Activated naive CD8-positive, alpha-beta T cell treated with anti-CD3 and anti-CD28 coated beads, Interleukin-2, amount 50 U/mL, for 24 hours (primary cell): Measurements from ENCODE around the gene SELENBP1.
"Not testable (repeated sequence)": the region's sequence is repeated elsewhere in the genome, so short reads cannot be mapped to it uniquely, and the experiment has no call there.

Experiments
- ATAC-seq: fragments of 150-1000 bp; cut with Tn5 transposase; one replicate; pipeline ENCODE4 v1.10.0; 2021
- DNase-seq: peaks from one replicate; pipeline ENCODE4 v3.0.0; 2021
- H3K27ac Mint-ChIP-seq: one replicate; pipeline ENCODE4 v1.8.0; 2021; ENCODE audit warnings: mild to moderate bottlenecking, mixed read lengths
- H3K27me3 Mint-ChIP-seq: one replicate; pipeline ENCODE4 v1.8.0; 2021; ENCODE audit warnings: mixed read lengths
- H3K36me3 Mint-ChIP-seq: one replicate; pipeline ENCODE4 v1.8.0; 2021; ENCODE audit warnings: low read depth, mixed read lengths
- H3K4me1 Mint-ChIP-seq: one replicate; pipeline ENCODE4 v1.8.0; 2021; ENCODE audit warnings: mixed read lengths
- H3K4me3 Mint-ChIP-seq: one replicate; pipeline ENCODE4 v1.8.0; 2021; ENCODE audit warnings: mild to moderate bottlenecking, moderate library complexity, mixed read lengths
- H3K9me3 Mint-ChIP-seq: one replicate; pipeline ENCODE4 v1.8.0; 2021; ENCODE audit warnings: mixed read lengths

Gene SELENBP1

DNA sequence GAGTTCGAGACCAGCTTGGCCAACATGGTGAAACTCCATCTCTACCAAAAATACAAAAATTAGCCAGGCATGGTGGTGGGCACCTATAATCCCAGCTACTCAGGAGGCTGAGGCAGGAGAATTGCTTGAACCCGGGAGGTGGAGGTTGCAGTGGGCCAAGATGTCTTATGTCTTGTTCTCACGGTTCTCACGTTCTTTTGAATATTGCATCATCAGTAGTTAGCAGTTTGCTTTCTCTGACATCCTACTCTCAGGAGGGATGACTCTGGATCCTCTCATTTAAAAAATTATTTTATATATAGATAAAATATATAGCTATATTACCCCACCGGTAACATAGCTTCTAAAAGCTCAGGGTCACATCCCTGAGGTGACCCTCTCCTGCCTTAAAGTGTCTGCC is 23.8 kb upstream of the SELENBP1 start:
- H3K9me3 Mint-ChIP-seq, H3K27ac Mint-ChIP-seq, H3K27me3 Mint-ChIP-seq, H3K4me3 Mint-ChIP-seq, DNase-seq, ATAC-seq: not testable (repeated sequence)
- H3K4me1 Mint-ChIP-seq, result peaks cover 21% of the 10 kb centered on the region
- H3K36me3 Mint-ChIP-seq, result peaks cover 20% of the 10 kb centered on the region

DNA sequence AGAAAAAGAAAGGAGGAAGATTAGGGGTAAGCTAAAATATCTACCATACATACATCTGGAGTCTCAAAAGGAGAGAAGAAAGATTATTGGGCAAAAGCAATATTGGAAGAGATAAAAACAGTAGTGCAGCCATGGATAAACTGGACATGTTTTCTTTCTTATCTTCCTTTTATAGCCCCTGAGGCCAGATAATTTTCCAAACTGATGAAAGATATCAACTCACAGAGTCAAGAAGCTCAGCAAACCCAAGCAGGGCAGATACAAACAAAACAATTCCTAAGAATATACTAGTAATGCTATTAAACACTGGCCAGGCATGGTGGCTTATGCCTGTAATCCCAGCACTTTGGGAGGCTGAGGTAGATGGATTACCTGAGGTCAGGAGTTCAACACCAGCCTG is 21.1 kb upstream of the SELENBP1 start:
- no peaks in the 10 kb centered on the region for H3K27me3 Mint-ChIP-seq
- no peak overlapping the region for H3K27ac Mint-ChIP-seq
- no peak overlapping the region for H3K4me3 Mint-ChIP-seq
- no peaks in the 10 kb centered on the region for H3K9me3 Mint-ChIP-seq
- DNase-seq, result no peak
- H3K36me3 Mint-ChIP-seq, result no peaks in the 10 kb centered on the region
- peaks cover 3% of the 10 kb centered on the region for H3K4me1 Mint-ChIP-seq
- ATAC-seq, result no peak

DNA sequence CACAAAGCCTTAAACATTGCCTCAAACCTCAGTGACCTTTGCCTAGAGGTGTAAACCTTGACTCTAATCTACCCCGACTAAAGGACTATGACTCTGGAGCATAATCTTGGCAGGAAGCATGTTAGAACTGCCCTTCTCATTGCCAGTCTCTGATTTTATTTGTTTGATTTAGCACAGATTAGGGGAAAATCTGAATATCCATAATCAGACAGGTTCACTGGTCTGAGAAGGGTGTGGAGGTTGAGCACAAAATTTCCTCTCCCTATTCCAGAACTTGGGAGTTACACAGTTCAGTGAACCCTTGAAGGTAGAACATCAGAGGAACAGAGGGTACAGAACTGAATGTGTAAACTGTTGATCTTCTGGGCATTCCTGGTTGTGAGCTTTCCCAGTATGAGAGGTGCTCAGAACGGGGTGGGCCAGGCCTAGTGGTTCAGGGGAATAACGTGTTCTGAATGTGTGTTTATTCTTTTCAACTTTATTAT is 18.6 kb upstream of the SELENBP1 start:
- no peaks in the 10 kb centered on the region for H3K9me3 Mint-ChIP-seq
- H3K36me3 Mint-ChIP-seq, result no peaks in the 10 kb centered on the region
- no peaks in the 10 kb centered on the region for H3K4me1 Mint-ChIP-seq
- DNase-seq, result no peak
- no peak overlapping the region for H3K27ac Mint-ChIP-seq
- no peak overlapping the region for H3K4me3 Mint-ChIP-seq
- no peaks in the 10 kb centered on the region for H3K27me3 Mint-ChIP-seq
- no peak for ATAC-seq

DNA sequence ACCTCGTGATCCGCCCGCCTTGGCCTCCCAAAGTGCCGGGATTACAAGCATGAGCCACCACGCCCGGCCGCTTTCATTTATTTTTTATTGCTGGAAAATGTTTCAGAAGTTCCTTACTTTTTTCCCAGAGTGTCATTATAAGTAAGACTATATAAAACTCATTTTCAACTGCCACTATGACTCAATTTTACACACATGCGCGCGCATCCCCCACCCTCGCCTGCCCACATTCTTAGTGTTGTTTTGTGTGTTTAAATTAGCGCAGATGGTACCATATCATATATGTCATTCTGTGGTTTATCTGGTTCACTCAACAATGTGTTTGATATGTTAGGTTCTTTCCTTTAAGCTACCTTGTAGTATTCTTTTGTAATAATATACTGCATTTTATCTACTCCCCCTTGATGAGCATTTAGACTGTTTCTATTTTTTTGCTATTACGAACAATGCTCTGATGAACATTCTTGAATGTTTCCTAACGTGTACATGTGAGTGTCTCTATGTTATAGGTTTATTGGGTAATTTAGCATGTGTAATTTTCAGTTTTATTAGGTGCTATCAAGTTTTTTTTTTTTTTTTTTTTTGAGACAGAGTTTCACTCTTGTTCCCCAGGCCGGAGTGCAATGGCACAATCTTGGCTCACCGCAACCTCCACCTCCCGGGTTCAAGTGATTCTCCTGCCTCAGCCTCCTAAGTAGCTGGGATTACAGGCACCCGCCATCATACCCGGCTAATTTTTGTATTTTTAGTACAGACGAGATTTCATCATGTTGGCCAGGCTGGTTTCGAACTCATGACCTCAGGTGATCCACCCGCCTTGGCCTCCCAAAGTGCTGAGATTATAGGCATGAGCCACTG is 17.9 kb upstream of the SELENBP1 start:
- not testable (repeated sequence) for H3K27me3 Mint-ChIP-seq, H3K4me3 Mint-ChIP-seq, DNase-seq, H3K9me3 Mint-ChIP-seq, ATAC-seq, H3K4me1 Mint-ChIP-seq, H3K27ac Mint-ChIP-seq, H3K36me3 Mint-ChIP-seq

DNA sequence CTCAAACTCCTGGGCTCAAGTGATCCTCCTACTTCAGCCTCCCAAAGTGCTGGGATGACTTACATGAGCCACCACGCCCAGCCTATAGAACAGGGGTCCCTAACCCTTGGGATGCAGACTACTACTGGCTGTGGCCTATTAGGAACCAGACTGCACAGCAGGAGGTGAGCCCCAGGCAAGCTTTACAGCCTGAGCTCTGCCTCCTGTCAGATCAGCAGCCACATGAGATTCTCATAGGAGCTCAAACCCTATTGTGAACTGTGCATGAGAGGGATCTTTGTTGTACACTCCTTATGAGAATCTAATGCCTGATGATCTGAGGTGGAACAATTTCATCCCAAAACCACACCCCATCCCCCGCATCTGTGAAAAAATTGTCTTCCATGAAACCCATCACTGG is 13.5 kb upstream of the SELENBP1 start:
- DNase-seq, result no peak
- no peak for ATAC-seq
- H3K27me3 Mint-ChIP-seq, result no peaks in the 10 kb centered on the region
- no peaks in the 10 kb centered on the region for H3K4me1 Mint-ChIP-seq
- H3K36me3 Mint-ChIP-seq, result no peaks in the 10 kb centered on the region
- H3K4me3 Mint-ChIP-seq, result no peak overlapping the region
- H3K9me3 Mint-ChIP-seq, result no peaks in the 10 kb centered on the region
- no peak overlapping the region for H3K27ac Mint-ChIP-seq

DNA sequence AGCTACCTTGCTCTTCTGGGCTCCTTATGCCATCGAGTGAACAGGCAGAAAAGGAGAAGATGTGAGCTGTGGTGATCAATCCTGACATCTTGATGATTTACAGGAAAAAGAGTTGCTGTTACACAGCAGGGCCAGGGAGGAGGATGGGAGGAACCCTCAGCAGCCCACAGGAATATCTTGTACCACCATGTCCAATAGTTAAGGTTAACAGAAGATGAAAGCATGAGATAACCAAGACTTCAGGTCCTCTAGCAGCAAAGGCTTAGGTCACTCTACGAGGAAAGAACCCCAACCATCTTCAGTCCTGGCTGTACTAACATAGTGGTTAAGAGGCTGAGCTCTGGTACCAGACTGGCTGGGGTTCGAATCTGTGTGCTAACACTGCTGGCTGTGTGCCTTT is 12.1 kb upstream of the SELENBP1 start:
- no peak overlapping the region for H3K27ac Mint-ChIP-seq
- H3K9me3 Mint-ChIP-seq, result no peaks in the 10 kb centered on the region
- H3K36me3 Mint-ChIP-seq, result no peaks in the 10 kb centered on the region
- DNase-seq, result no peak
- ATAC-seq, result no peak
- H3K4me3 Mint-ChIP-seq, result no peak overlapping the region
- no peaks in the 10 kb centered on the region for H3K4me1 Mint-ChIP-seq
- H3K27me3 Mint-ChIP-seq, result no peaks in the 10 kb centered on the region

DNA sequence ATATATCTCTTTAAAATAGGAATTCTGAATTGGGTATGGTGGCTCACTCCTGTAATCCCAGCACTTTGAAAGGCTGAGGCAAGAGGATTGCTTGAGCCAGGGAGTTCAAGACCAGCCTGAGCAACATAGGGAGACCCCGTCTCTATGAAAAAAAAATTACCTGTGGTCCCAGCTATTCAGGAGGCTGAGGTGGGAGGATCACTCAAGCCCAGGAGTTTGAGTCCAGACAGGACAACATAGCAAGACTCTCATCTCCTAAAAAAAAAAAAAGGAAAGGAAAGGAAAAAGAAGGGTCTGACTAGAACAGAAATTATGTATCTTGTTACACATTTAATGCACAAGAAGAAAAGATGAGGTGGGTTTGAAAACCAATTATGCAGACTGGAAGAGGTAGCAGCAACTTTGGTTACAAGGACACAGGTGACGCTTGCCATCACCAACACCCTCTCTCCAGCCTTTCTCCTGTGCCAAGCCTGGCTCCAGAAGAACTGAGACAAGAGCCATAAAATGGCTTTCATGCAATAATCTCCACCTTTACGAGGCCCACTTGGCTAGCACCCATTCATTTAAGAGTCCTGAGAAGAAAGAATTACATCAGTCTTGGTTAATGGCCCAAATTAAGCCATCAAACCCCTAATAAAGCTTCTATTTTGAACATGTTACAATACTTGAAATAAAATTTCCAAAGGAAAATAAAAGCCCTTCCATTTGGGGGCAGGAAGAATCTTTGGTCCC is 4.8 kb upstream of the SELENBP1 start:
- no peaks in the 10 kb centered on the region for H3K27me3 Mint-ChIP-seq
- no peaks in the 10 kb centered on the region for H3K4me1 Mint-ChIP-seq
- DNase-seq (no peak), ATAC-seq (no peak)
- H3K36me3 Mint-ChIP-seq, result no peaks in the 10 kb centered on the region
- no peaks in the 10 kb centered on the region for H3K9me3 Mint-ChIP-seq
- no peak overlapping the region for H3K4me3 Mint-ChIP-seq
- H3K27ac Mint-ChIP-seq, result no peak overlapping the region

DNA sequence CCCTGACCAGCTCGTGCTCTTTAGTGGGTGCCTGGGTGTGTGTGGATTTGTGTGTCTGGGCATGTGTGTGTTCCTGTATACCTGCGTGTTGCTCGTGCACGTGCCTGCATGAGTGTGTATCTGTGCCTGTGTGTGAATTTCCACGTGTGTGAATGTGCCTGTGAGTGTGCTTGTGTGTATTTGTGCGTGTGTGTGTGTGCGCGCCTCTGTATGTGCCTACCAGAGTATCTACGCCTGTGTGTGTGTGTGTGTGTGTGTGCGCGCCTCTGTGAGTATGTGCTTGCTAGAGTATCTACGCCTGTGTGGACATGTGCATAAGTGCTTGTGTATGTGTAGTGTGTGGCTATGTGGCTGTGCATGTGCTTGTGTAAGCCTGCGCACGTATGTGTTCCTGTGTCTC is 691 bp upstream of the SELENBP1 start:
- DNase-seq, result no peak
- ATAC-seq, result no peak
- Mint-ChIP-seq H3K4me1 (no peaks in the 10 kb centered on the region), H3K9me3 (no peaks in the 10 kb centered on the region), H3K27ac (no peak overlapping the region), H3K36me3 (no peaks in the 10 kb centered on the region), H3K4me3 (no peak overlapping the region), H3K27me3 (no peaks in the 10 kb centered on the region)

DNA sequence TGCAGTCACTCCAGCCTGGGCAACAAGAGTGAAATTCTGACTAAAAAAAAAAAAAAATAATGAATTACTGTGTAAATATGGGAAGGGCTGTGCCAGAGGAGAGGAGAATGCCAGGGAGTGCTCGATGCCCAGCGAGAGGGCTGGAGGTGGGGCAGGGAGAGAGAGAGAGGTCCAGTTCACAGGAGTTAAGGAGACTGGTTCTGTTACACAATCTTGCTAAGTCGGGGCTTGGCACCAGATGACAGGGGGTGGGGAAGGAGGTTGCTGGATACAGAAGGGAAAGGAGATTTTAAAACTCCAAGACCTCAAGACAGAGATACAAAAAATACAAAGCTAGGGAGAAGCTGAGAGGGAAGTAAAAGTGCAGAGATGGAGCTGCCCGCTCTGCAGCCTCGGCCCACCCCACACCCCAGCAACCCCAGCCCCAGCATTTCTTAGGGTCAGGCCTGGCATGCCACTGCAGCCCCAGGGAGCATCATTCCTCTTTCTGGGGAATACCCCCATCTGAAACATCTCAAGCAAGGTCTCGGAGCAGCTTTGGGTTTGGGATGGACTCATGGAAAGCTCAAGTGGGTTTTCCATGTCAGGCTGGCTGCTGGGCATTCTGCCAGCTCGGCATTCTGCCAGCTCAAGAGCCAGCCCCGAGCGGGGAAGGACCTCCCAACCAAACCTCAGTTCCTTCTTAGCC is 991 bp downstream of the SELENBP1 start:
- Mint-ChIP-seq H3K9me3 (no peaks in the 10 kb centered on the region), H3K27ac (no peak overlapping the region), H3K27me3 (no peaks in the 10 kb centered on the region), H3K4me1 (no peaks in the 10 kb centered on the region), H3K36me3 (no peaks in the 10 kb centered on the region), H3K4me3 (no peak overlapping the region)
- DNase-seq (no peak), ATAC-seq (no peak)

DNA sequence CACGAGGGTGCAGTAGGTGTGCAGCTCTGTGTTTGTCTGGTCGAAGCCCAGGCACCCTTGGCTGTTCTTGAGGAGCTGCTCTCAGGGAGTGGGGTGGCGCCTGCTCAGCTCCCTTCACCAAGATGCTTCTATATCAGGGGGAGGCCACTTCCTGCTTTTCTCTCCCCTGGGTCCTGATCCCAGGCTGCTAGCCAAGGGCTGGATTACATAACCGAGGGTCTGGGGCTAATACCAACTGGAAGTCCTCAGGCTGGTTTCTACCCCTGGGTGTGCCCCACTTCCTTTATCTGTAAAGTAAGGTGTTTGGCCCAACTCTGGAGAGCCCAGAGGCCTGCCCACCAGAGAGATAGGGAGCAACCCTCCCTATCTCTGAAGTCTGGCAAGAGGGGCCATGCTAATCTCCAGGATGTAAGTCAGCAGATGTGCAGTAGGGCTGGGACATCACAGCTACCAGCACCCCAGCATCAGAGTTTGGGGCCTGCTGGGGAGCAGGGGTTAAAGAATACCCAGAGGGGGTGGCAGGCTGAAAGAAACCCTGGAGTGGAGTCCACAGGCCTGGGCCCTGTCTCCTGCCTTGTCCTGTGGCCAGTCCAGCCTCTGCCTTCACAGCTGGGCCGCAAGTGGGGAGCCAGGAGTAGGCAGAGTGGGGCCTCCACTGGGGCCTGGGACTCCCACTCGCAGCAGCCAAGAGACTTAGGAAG is 2.1 kb downstream of the SELENBP1 start:
- no peaks in the 10 kb centered on the region for H3K27me3 Mint-ChIP-seq
- no peak overlapping the region for H3K27ac Mint-ChIP-seq
- H3K4me1 Mint-ChIP-seq, result no peaks in the 10 kb centered on the region

DNA sequence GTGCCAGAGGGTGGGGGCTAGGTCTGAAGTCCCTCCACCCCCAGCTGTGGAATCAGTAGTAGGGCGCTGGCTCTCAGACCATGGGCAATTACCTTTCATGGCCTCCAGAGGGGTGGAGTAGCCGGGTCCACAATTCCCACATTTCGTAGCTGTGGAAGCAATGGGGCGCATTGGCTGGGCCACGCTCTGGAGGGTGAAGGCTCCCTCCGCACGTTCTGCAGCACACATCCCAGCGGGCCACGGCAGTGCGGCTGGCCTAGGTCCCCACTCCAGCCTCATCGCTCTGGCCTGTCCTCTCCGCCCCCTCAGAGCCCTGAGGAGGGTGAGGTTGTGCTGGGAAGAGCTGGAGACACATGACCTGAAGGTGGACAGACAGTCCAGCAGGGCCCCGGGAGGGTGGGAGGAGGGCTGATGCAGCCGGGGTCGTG is 2.9 kb downstream of the SELENBP1 start:
- Mint-ChIP-seq H3K4me1 (no peaks in the 10 kb centered on the region), H3K36me3 (no peaks in the 10 kb centered on the region), H3K27me3 (no peaks in the 10 kb centered on the region), H3K27ac (no peak overlapping the region), H3K4me3 (no peak overlapping the region), H3K9me3 (no peaks in the 10 kb centered on the region)
- DNase-seq (no peak), ATAC-seq (no peak)

More for the DNA sequence above, 2.1 kb downstream of the SELENBP1 start:
- DNase-seq (no peak), ATAC-seq (no peak)
- Mint-ChIP-seq H3K9me3 (no peaks in the 10 kb centered on the region), H3K36me3 (no peaks in the 10 kb centered on the region), H3K4me3 (no peak overlapping the region)

DNA sequence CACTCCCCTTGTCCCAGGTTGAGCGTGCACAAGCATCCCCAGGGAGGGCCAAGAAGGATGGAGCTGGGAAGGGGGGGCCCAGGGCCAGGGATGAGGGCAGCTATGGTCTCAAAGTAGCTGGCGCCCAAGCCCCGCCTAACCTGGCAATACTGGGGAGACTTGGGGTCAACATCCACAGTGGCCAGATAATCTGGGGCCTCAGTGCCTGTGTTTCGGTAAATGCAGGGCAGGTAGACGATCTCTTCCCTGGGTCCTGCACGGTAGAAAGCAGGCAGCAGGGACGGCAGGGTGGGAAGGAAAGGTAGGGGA is 3.2 kb downstream of the SELENBP1 start:
- ATAC-seq (no peak), DNase-seq (no peak)
- no peaks in the 10 kb centered on the region for H3K36me3 Mint-ChIP-seq
- no peak overlapping the region for H3K4me3 Mint-ChIP-seq
- no peaks in the 10 kb centered on the region for H3K4me1 Mint-ChIP-seq
- H3K9me3 Mint-ChIP-seq, result no peaks in the 10 kb centered on the region
- no peaks in the 10 kb centered on the region for H3K27me3 Mint-ChIP-seq
- H3K27ac Mint-ChIP-seq, result no peak overlapping the region

DNA sequence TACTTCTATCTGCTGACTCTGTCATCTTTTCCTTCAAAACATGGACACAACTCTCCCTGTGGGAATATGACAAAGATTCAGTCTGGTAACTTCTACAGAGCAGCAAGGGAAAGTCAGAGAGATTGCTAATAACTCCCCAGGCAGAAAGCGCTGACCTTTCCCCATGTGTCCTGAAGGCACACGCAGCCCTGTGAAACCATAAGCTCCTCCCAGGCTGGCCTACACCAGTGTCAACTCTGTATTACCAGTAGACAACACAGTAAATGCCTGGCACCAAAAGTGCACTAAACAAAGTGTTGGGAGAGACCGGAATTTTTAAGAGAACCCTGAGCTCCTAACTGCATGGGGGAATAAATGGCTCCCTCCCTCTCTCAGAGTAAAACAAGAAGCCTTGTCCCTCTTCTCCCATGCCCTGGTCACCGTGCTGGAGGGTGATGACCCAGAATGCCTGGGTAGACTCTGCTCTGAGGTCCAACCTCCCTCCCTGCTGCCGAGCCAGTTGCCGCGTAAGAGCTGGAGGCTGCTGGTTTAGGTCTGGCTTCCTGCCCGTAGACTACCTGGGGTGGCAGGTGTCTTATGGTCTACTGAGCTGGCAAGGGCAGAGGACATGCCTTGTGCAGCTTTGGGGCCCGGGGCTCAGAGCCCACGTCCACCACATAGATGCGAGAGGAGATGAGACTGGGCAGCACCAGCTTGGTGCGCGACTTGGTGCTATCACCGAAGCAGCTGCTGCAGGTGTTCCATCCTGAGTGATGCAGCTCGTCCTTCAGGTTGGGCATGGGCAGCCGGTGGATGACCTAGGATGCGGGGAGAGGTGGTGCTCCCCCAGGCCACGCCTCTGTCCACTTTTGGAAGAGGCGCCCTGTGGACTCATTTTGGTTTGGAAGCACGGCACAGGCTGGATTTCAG is 3.9 kb downstream of the SELENBP1 start:
- no peaks in the 10 kb centered on the region for H3K27me3 Mint-ChIP-seq
- no peaks in the 10 kb centered on the region for H3K4me1 Mint-ChIP-seq
- H3K9me3 Mint-ChIP-seq, result no peaks in the 10 kb centered on the region
- no peaks in the 10 kb centered on the region for H3K36me3 Mint-ChIP-seq
- H3K4me3 Mint-ChIP-seq, result no peak overlapping the region
- no peak overlapping the region for H3K27ac Mint-ChIP-seq
- no peak for ATAC-seq
- no peak for DNase-seq
